Astrocyte of the spinal cord (primary cell): ENCODE measurements around the gene LOXL4.

Experiments used
- DNase-seq: peaks from one replicate; pipeline ENCODE4 v3.0.0; 2011; ENCODE audit warnings: low read depth, low spot score
- H3K4me3 ChIP-seq: 2 replicates; pipeline ENCODE4 v1.5.1; 2011; ENCODE audit warnings: low read depth, mild to moderate bottlenecking, low read length, moderate library complexity
- CTCF ChIP-seq: IDR thresholded peaks from 2 replicates; pipeline ENCODE4 v1.5.1; 2012; ENCODE audit warnings: low read depth, mild to moderate bottlenecking, low read length, inconsistent platforms
- in situ Hi-C: cut with HindIII; loops from 2 replicates; pipeline ENCODE4 v1.10.0; 2017; ENCODE audit warnings: low sequenced_read_pairs

LOXL4 gene

DNA sequence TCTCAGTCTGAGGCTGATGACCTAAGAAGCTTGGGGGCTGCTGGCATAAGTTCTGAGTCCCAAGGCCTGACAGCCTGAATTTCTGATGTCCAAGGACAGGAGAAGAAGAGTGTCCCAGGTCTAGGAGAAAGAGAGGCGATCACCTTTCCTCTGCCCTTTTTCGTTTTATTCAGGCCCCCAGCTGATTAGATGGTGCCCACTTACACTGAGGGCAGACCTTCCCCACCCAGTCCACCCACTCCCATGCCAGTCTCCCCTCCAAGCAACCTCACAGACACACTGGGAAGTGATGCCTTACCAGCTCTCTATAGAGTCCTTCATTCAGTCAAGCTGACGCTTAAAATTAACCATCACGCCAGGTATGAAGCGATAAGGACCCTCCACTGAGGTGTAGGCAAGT is 19.3 kb upstream of the LOXL4 start:
- in situ Hi-C loops = no loop called here

DNA sequence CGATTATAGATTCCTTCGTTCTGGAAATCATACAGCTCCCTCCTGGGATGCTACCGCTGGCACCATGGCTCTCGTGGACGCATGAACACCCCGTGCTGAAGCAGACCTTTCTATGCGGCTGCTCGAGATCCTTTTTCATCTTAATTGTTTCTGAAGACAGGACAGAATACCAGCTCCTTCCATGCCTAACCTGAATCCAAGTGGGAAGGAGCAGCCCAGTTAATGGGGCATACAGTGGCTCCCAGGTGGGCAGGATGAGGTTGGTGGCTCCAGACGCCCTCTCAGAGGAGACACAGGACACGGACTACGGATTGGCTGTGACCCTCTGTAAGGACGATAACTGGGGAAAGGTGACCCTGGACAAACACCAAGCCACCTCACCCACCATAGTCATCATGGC is 18.4 kb upstream of the LOXL4 start:
- TF ChIP-seq CTCF = no peak
- DNase-seq = no peak
- in situ Hi-C loops = no loop called here

More for the DNA sequence above, 19.3 kb upstream of the LOXL4 start:
- no peak for TF ChIP-seq CTCF
- H3K4me3 ChIP-seq = no peak overlapping the region
- no peak for DNase-seq

GRCh38 chr10:98285416-98285815 is 17.4 kb upstream of the LOXL4 start:
- TF ChIP-seq CTCF = no peak
- in situ Hi-C loops = no loop called here
- DNase-seq = peak; percentile 19
- H3K4me3 ChIP-seq = no peak overlapping the region

More for the DNA sequence above, 18.4 kb upstream of the LOXL4 start:
- no peak overlapping the region for H3K4me3 ChIP-seq

DNA sequence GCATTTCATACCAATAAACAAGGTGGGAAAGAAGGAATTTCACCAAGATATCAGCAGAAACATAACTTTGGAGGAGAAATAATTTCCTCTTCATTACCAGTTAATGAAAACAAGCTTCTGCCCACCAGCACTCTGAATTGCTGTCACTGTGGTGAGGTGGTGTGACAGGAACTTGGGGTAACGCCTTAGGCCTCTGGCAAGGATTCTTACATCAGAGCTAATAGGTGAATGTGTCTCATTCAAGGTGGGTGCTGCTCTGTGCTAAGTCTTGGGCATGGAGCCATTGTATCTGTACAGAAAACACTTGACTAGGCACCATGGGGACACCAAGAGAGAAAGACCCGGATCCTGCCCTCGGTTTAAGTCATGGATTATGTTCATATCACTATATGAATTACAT is 8.3 kb upstream of the LOXL4 start:
- H3K4me3 ChIP-seq = no peak overlapping the region
- in situ Hi-C loops = no loop called here
- no peak for DNase-seq
- TF ChIP-seq CTCF = no peak

GRCh38 chr10:98274562-98274961 is 6.6 kb upstream of the LOXL4 start:
- TF ChIP-seq CTCF = no peak
- in situ Hi-C loops = no loop called here
- no peak overlapping the region for H3K4me3 ChIP-seq
- no peak for DNase-seq

GRCh38 chr10:98273057-98273850 is 5.3 kb upstream of the LOXL4 start:
- in situ Hi-C loops = no loop called here
- no peak for DNase-seq
- TF ChIP-seq CTCF = no peak
- no peak overlapping the region for H3K4me3 ChIP-seq
